ENCODE data around the gene GAGE12J. TPM values are rescaled to one million over a fixed set of nuclear protein-coding genes. Genes with fewer than 3 reads are reported as not detected.

The GAGE12J gene
- total RNA-seq, 1 experiment from 2014 or later, result not detected

DNA sequence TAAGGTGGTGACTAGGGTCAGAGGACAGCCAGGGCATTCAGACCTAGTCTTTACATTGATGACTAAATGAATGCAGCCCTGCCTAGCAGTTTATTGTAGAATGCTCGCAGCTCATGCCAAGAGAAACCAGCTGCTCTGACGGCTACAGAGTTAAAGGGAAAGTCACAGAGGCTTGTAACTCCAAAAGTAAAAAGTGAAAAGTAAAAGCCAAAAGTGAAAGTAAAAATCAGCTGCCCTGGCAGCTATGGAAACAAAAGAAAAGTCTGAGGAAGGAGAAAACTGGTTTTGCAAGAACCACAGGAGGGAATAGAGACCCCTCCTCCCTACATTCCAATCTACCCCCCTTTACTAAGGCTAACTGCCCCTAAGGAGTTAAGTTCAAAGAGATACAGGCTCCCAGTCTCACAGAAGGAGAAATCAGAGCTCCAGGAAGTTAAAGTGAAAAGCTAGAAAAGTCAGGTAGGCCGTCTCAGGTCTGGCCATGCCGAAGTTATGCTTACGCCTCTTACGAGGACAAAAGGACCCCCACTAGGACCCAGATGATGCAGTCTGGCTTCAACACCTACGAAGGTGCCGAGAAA is 12.3 kb upstream of the GAGE12J start:
- Histone ChIP-seq H3K79me1 (ENCODE audit: insufficient read depth, low read depth, low read length, poor library complexity, severe bottlenecking) (no peaks in the 10 kb centered on the region), H2BK5ac (ENCODE audit: insufficient read length, low read length) (no peak overlapping the region), H3K18ac (ENCODE audit: insufficient read length, low read depth, low read length) (peak overlapping the region; percentile 67), H3T11ph (ENCODE audit: low read length) (peak overlapping the region; percentile 53), H3K4ac (ENCODE audit: low read depth, low read length) (no peak overlapping the region), H3K23ac (ENCODE audit: insufficient read length, low read depth, low read length) (no peak overlapping the region), H3K9ac (ENCODE audit: extremely low read depth, insufficient read length, low read length) (no peak overlapping the region), H3K56ac (ENCODE audit: insufficient read length, low read depth, low read length) (no peak overlapping the region), H3K79me2 (ENCODE audit: insufficient read depth, low read length) (no peaks in the 10 kb centered on the region), H2BK20ac (ENCODE audit: low read depth, low read length, poor library complexity, severe bottlenecking) (no peak overlapping the region), H3K14ac (ENCODE audit: insufficient read depth, low read length) (no peak overlapping the region), H3K23me2 (ENCODE audit: insufficient read length, low read depth, low read length, poor library complexity, severe bottlenecking) (no peaks in the 10 kb centered on the region), H2BK12ac (ENCODE audit: insufficient read length, low read depth, low read length) (no peak overlapping the region), H2BK120ac (ENCODE audit: low read depth, low read length, poor library complexity, severe bottlenecking) (no peak overlapping the region), H4K20me1 (ENCODE audit: control insufficient read depth, insufficient read depth, insufficient read length) (no peaks in the 10 kb centered on the region), H2BK15ac (ENCODE audit: low read depth, low read length) (no peak overlapping the region), H3K4me2 (ENCODE audit: insufficient read depth, insufficient read length, low read length) (peak overlapping the region; percentile 53), H4K91ac (ENCODE audit: insufficient read length, low read depth, low read length) (no peak overlapping the region), H3K9me3 (ENCODE audit: control insufficient read depth, low read depth, low read length) (peaks cover 24% of the 10 kb centered on the region), H2AFZ (ENCODE audit: low read length) (no peak overlapping the region), H3K27me3 (ENCODE audit: insufficient read depth, low read length) (no peaks in the 10 kb centered on the region), H4K5ac (ENCODE audit: insufficient read length, low read depth, low read length) (no peak overlapping the region), H4K8ac (replicated peaks; ENCODE audit: insufficient read length, low read depth, low read length) (no peak overlapping the region), H3K27ac (ENCODE audit: insufficient read length, low read depth, low read length) (peak overlapping the region; percentile 59), H2AK5ac (ENCODE audit: insufficient read length, low read length) (no peak overlapping the region), H3K4me1 (ENCODE audit: insufficient read depth, low read length) (peaks cover 4% of the 10 kb centered on the region; the same call in 1 of the 2 replicates)
- Mint-ChIP-seq H3K27ac (peak overlapping the region; percentile 95 to 97 (median 96)), H3K36me3 (ENCODE audit: insufficient read depth in 1 of 3, low read depth in 3 of 3) (peaks cover 0 to 10% (median 0%) of the 10 kb centered on the region in 3 experiments; a peak in 2 of 7 replicates), H3K9me3 (peaks cover 62 to 64% of the 10 kb centered on the region in 2 experiments), H3K27me3 (ENCODE audit: low read depth) (peaks cover 6% of the 10 kb centered on the region), H3K4me1 (peaks cover 38 to 46% of the 10 kb centered on the region in 2 experiments), H3K4me3 (peak overlapping the region; percentile 43 to 71)
- TF ChIP-seq, protein P1, sequence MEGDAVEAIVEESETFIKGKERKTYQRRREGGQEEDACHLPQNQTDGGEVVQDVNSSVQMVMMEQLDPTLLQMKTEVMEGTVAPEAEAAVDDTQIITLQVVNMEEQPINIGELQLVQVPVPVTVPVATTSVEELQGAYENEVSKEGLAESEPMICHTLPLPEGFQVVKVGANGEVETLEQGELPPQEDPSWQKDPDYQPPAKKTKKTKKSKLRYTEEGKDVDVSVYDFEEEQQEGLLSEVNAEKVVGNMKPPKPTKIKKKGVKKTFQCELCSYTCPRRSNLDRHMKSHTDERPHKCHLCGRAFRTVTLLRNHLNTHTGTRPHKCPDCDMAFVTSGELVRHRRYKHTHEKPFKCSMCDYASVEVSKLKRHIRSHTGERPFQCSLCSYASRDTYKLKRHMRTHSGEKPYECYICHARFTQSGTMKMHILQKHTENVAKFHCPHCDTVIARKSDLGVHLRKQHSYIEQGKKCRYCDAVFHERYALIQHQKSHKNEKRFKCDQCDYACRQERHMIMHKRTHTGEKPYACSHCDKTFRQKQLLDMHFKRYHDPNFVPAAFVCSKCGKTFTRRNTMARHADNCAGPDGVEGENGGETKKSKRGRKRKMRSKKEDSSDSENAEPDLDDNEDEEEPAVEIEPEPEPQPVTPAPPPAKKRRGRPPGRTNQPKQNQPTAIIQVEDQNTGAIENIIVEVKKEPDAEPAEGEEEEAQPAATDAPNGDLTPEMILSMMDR (conservative IDR thresholded peaks at IDR 0.05), result no peak
- no CpG with 5 or more reads among the region's 8 CpGs for WGBS (ENCODE audit: extremely low coverage, insufficient read length, low lambda C conversion rate)
- DNase-seq, result peak; percentile 51
